ENCODE measurements around the gene BFAR. TPM values are rescaled to one million over a fixed set of nuclear protein-coding genes. Genes with fewer than 3 reads are reported as not detected.

Gene BFAR
- total and polyA plus RNA-seq, 2 of the 8 experiments (the other 6 are each of a cell fraction or from before 2014, with no cell fraction given) = 56.9 to 78.2 TPM

DNA sequence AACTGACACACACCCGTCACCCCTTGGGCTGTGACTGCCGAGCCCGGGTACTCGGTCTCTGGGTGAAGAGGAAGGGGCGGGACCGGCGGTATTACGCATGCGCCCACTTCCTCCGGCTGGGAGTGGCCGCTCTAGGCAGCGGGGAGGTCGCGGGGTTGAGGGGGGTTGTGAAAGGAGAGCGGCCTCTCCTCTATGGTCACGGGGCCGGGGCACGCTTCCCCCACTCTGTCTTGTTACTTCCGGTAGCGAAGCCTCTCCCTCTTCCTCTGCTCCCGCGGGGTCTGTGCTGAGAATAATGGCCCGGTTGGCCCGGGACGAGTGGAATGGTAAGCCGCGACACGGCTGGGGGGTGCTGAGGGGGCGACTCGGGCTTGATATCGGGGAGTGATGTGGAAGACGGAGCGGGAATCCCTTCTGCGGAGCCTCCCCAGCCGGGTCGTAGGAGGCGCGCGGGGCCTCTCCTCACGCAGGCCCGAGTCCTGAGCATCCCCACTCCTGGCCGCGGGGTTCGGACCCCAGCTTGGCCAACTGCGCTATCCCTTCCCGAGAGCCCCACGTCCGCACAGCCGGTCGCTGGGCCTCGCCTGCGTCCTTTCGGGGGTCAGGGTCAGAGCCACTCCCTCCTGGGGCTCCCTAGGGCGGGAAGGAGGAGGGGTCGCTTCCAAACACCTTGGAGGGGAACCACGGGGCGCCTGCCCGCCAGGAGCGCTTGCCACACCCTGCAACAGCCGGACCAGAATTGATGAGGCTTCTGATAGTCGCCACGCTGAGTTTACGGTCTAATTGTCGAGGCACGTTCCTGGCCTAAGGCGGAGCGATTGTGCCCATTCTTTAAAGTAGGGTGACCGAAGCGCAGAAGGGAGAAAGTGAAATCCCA is at the start of gene BFAR (continued):
- TF ChIP-seq PHF8 (conservative IDR thresholded peaks at IDR 0.05; ENCODE audit: low read depth, low read length) = peak; percentile 74
